ENCODE measurements around the gene SDF2.

SDF2 gene

GRCh38 chr17:28688481-28688880 lies 26.8 kb upstream of the SDF2 start:
- TF ChIP-seq EP300 (IDR thresholded peaks at IDR 0.05; ENCODE audit: borderline replicate concordance) (no peak), TCF12 (IDR thresholded peaks at IDR 0.05; ENCODE audit: low read depth) (no peak)
- TF ChIP-seq, protein P1, sequence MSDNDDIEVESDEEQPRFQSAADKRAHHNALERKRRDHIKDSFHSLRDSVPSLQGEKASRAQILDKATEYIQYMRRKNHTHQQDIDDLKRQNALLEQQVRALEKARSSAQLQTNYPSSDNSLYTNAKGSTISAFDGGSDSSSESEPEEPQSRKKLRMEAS (IDR thresholded peaks at IDR 0.05) = no peak

DNA sequence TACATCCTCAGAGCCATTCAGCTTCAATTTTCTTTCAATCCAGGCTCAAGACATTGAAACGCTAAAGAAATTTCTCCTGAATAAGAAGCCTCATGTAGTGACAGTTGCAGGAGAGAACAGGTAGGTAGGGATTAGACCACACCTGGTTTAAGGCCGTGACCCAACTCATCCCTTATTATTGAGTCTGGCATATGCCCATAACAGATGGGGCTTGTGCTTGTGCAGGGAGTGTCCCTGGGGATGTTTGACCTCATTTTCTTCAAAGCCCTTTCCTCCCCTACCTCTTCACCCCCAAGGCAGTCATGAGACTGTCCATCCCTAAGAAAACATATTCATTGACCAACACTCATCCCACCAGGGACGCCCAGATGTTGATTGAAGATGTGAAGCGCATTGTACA lies 24.6 kb upstream of the SDF2 start:
- TF ChIP-seq YY1 (IDR thresholded peaks at IDR 0.05; ENCODE audit: low read depth) = no peak
- no peak for TF ChIP-seq NFIC (IDR thresholded peaks at IDR 0.05)
- TF ChIP-seq CREB1 (IDR thresholded peaks at IDR 0.05; ENCODE audit: low read depth) = no peak
- TF ChIP-seq EP300 (IDR thresholded peaks at IDR 0.05; ENCODE audit: borderline replicate concordance) = no peak
- no peak for TF ChIP-seq REST (IDR thresholded peaks at IDR 0.05; ENCODE audit: low read depth)
- TF ChIP-seq FOXM1 (IDR thresholded peaks at IDR 0.05; ENCODE audit: borderline replicate concordance, low read depth) = no peak
- TF ChIP-seq USF1 (IDR thresholded peaks at IDR 0.05) = no peak
- no peak for TF ChIP-seq CEBPB (IDR thresholded peaks at IDR 0.05)
- TF ChIP-seq TAF1 (IDR thresholded peaks at IDR 0.05; ENCODE audit: low read depth) = no peak
- no peak for TF ChIP-seq ZBTB7A (IDR thresholded peaks at IDR 0.05; ENCODE audit: low read depth)

DNA sequence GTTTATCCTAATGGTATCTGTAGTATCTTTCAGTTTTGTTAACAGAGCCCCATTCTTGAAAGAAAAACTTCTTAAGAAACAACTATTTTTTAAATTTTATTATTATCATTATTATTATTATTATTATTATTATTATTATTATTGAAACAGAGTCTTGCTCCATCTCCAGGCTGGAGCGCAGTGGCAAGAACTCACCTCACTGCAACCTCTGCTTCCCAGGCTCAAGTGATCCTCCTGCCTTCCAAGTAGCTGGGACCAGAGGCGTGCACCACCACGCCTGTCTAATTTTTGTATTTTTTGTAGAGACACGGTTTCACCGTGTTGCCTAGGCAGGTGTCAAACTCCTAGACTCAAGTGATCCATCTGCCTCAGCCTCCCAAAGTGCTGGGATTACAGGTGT lies 23.7 kb upstream of the SDF2 start:
- TF ChIP-seq TCF12 (IDR thresholded peaks at IDR 0.05; ENCODE audit: low read depth) (no peak), ZBTB7A (IDR thresholded peaks at IDR 0.05; ENCODE audit: low read depth) (no peak), TAF1 (IDR thresholded peaks at IDR 0.05; ENCODE audit: low read depth) (no peak), RAD21 (IDR thresholded peaks at IDR 0.05; ENCODE audit: low read depth) (no peak), FOXM1 (IDR thresholded peaks at IDR 0.05; ENCODE audit: borderline replicate concordance, low read depth) (no peak), EP300 (IDR thresholded peaks at IDR 0.05; ENCODE audit: borderline replicate concordance) (no peak), CEBPB (IDR thresholded peaks at IDR 0.05) (no peak), EGR1 (IDR thresholded peaks at IDR 0.05) (no peak), NFIC (IDR thresholded peaks at IDR 0.05) (no peak), YY1 (IDR thresholded peaks at IDR 0.05; ENCODE audit: low read depth) (no peak), USF1 (IDR thresholded peaks at IDR 0.05) (no peak), TEAD4 (IDR thresholded peaks at IDR 0.05) (no peak), CREB1 (IDR thresholded peaks at IDR 0.05; ENCODE audit: low read depth) (no peak), REST (IDR thresholded peaks at IDR 0.05; ENCODE audit: low read depth) (no peak)
- TF ChIP-seq, protein P1 (IDR thresholded peaks at IDR 0.05) = no peak

DNA sequence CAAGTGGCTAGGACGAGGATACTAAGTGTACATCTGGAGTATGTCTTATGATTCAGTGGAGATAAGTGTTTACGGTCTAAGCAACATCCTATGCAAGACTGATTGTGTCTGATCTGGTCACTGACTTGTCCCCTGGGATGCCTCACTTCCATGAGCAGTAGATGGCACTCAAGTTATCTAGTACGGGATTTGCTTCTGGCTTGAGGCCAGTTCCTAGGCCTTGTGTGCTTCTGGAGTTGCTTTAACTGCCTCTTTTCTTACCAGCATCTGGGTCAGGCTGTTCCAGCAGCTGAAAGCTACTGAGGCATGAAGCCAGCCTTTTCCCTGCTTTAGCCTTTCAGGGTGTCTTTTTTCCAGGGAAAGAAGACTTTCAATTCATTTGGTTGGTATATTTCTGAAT lies 23.3 kb upstream of the SDF2 start:
- TF ChIP-seq FOXM1 (IDR thresholded peaks at IDR 0.05; ENCODE audit: borderline replicate concordance, low read depth) (no peak), REST (IDR thresholded peaks at IDR 0.05; ENCODE audit: low read depth) (no peak), NFIC (IDR thresholded peaks at IDR 0.05) (no peak), TAF1 (IDR thresholded peaks at IDR 0.05; ENCODE audit: low read depth) (no peak), RAD21 (IDR thresholded peaks at IDR 0.05; ENCODE audit: low read depth) (no peak), CEBPB (IDR thresholded peaks at IDR 0.05) (no peak), TCF12 (IDR thresholded peaks at IDR 0.05; ENCODE audit: low read depth) (no peak), TEAD4 (IDR thresholded peaks at IDR 0.05) (no peak), USF1 (IDR thresholded peaks at IDR 0.05) (no peak), EP300 (IDR thresholded peaks at IDR 0.05; ENCODE audit: borderline replicate concordance) (no peak), ZBTB7A (IDR thresholded peaks at IDR 0.05; ENCODE audit: low read depth) (no peak), CREB1 (IDR thresholded peaks at IDR 0.05; ENCODE audit: low read depth) (no peak), EGR1 (IDR thresholded peaks at IDR 0.05) (no peak), YY1 (IDR thresholded peaks at IDR 0.05; ENCODE audit: low read depth) (no peak)
- TF ChIP-seq, protein P1 (IDR thresholded peaks at IDR 0.05) = no peak

Data from Ishikawa (cell line).